Measurements from ENCODE around the gene BAZ2A. TPM values are rescaled to one million over a fixed set of nuclear protein-coding genes. Genes with fewer than 3 reads are reported as not detected.
A peak's percentile ranks its signal among the peaks of the same experiment; 100 is the strongest.
"Not testable (repeated sequence)": the region's sequence is repeated elsewhere in the genome, so short reads cannot be mapped to it uniquely, and the experiment has no call there.

The BAZ2A gene
- total RNA-seq, 2 experiments from 2014 or later, result 121 to 126 TPM

- Mint-ChIP-seq H3K9me3 (peaks cover 16% of the 10 kb centered on the region), H3K36me3 (ENCODE audit: low read depth) (peaks cover 17% of the 10 kb centered on the region)
- H3K27ac Mint-ChIP-seq, H3K4me1 Mint-ChIP-seq, DNase-seq, H3K27me3 Mint-ChIP-seq, CTCF ChIA-PET, POLR2A ChIA-PET, H3K4me3 Mint-ChIP-seq: not testable (repeated sequence)
Measured at GRCh38 chr12:56653781-56654180, 23.7 kb upstream of the BAZ2A start.

- not testable (repeated sequence) for H3K27ac Mint-ChIP-seq, H3K27me3 Mint-ChIP-seq, H3K9me3 Mint-ChIP-seq, DNase-seq, H3K4me3 Mint-ChIP-seq
- Mint-ChIP-seq H3K36me3 (ENCODE audit: low read depth) (peaks cover 33% of the 10 kb centered on the region), H3K4me1 (peaks cover 24% of the 10 kb centered on the region)
- POLR2A ChIA-PET, result interaction anchor here (2.0 to 5.8 kb wide), 3 partner anchors 12 to 38 kb away, joined by 4 to 103 read pairs (median 99); partner anchors contain the start of gene PTGES3
- CTCF ChIA-PET, result interaction anchor here (3.0 kb wide), 1 partner anchor 11 kb away, joined by 13 read pairs; no protein-coding TSS in a partner anchor
Measured at GRCh38 chr12:56648023-56648422, 17.9 kb upstream of the BAZ2A start.

- peak within 1 kb of the TSS; percentile 95 for H3K27ac Mint-ChIP-seq
- ChIA-PET POLR2A (interaction anchor here (0.5 to 5.8 kb wide), 17 partner anchors 10 to 834 kb away, joined by 3 to 103 read pairs (median 9); partner anchors contain the start of genes ARHGAP9, BAZ2A, NACA and PRIM1), CTCF (interaction anchor here (0.6 to 2.8 kb wide), 5 partner anchors 10 to 73 kb away, joined by 3 to 50 read pairs (median 4); no protein-coding TSS in a partner anchor)
- H3K36me3 Mint-ChIP-seq (ENCODE audit: low read depth), result peaks cover 42% of the 10 kb centered on the region
- DNase-seq, result peak; percentile 95
- H3K27me3 Mint-ChIP-seq, result no peaks in the 10 kb centered on the region
- H3K9me3 Mint-ChIP-seq, result no peaks in the 10 kb centered on the region
- H3K4me1 Mint-ChIP-seq, result peaks cover 35% of the 10 kb centered on the region
- H3K4me3 Mint-ChIP-seq, result peak within 1 kb of the TSS; percentile 90
Measured at GRCh38 chr12:56645717-56646446, 15.8 kb upstream of the BAZ2A start, which contains the start of gene ATP5F1B. Gene ATP5F1B, minus strand, starts transcription at chr12:56645984. Its CDS starts 21 bp downstream, at chr12:56645963.

- no peaks in the 10 kb centered on the region for H3K27me3 Mint-ChIP-seq
- peak overlapping the region; percentile 90 for H3K4me3 Mint-ChIP-seq
- DNase-seq, result peak; percentile 29
- H3K4me1 Mint-ChIP-seq, result peaks cover 38% of the 10 kb centered on the region
- ChIA-PET POLR2A (interaction anchor here (0.5 to 5.8 kb wide), 14 partner anchors 10 to 678 kb away, joined by 3 to 103 read pairs (median 10); partner anchors contain the start of genes BAZ2A, NACA, PRIM1 and PTGES3), CTCF (interaction anchor here (0.8 to 2.8 kb wide), 4 partner anchors 9 to 72 kb away, joined by 3 to 50 read pairs (median 4); no protein-coding TSS in a partner anchor)
- peak overlapping the region; percentile 95 for H3K27ac Mint-ChIP-seq
- H3K9me3 Mint-ChIP-seq, result no peaks in the 10 kb centered on the region
- H3K36me3 Mint-ChIP-seq (ENCODE audit: low read depth), result peaks cover 47% of the 10 kb centered on the region
Measured at GRCh38 chr12:56645201-56645716, 15.1 kb upstream of the BAZ2A start.

- peaks cover 51% of the 10 kb centered on the region for H3K36me3 Mint-ChIP-seq (ENCODE audit: low read depth)
- DNase-seq, result no peak
- H3K4me1 Mint-ChIP-seq, result peaks cover 42% of the 10 kb centered on the region
- H3K4me3 Mint-ChIP-seq, result peak overlapping the region; percentile 90
- ChIA-PET CTCF (interaction anchor here (1.6 to 2.8 kb wide), 2 partner anchors 9 to 40 kb away, joined by 4 to 50 read pairs; no protein-coding TSS in a partner anchor), POLR2A (interaction anchor here (1.2 to 5.8 kb wide), 11 partner anchors 9 to 107 kb away, joined by 3 to 103 read pairs (median 14); partner anchors contain the start of genes BAZ2A, NACA, PRIM1 and PTGES3)
- no peaks in the 10 kb centered on the region for H3K9me3 Mint-ChIP-seq
- H3K27ac Mint-ChIP-seq, result peak overlapping the region; percentile 95
- H3K27me3 Mint-ChIP-seq, result no peaks in the 10 kb centered on the region
Measured at GRCh38 chr12:56644654-56645053, 14.5 kb upstream of the BAZ2A start.

- Mint-ChIP-seq H3K27me3 (no peaks in the 10 kb centered on the region), H3K27ac (no peak overlapping the region), H3K36me3 (ENCODE audit: low read depth) (peaks cover 77% of the 10 kb centered on the region), H3K4me1 (peaks cover 65% of the 10 kb centered on the region), H3K4me3 (no peak overlapping the region), H3K9me3 (no peaks in the 10 kb centered on the region)
- DNase-seq, result no peak
- ChIA-PET CTCF (no interaction called here), POLR2A (interaction anchor here (3.6 kb wide), 1 partner anchor 12 kb away, joined by 12 read pairs; the partner anchor contains the start of gene BAZ2A)
Measured at GRCh38 chr12:56641219-56641618, 11.1 kb upstream of the BAZ2A start.

GRCh38 chr12:56637621-56638020 lies 7.5 kb upstream of the BAZ2A start:
- H3K9me3 Mint-ChIP-seq, result no peaks in the 10 kb centered on the region
- POLR2A ChIA-PET, result interaction anchor here (2.0 to 5.5 kb wide), 2 partner anchors 8 kb away, joined by 17 to 103 read pairs; partner anchors contain the start of genes ATP5F1B and BAZ2A
- H3K27ac Mint-ChIP-seq, result peak overlapping the region; percentile 66
- H3K4me1 Mint-ChIP-seq, result peaks cover 59% of the 10 kb centered on the region
- CTCF ChIA-PET, result no interaction called here
- no peak overlapping the region for H3K4me3 Mint-ChIP-seq
- no peak for DNase-seq
- H3K27me3 Mint-ChIP-seq, result no peaks in the 10 kb centered on the region
- H3K36me3 Mint-ChIP-seq (ENCODE audit: low read depth), result peaks cover 49% of the 10 kb centered on the region

GRCh38 chr12:56636675-56637540 lies 6.8 kb upstream of the BAZ2A start:
- no peaks in the 10 kb centered on the region for H3K9me3 Mint-ChIP-seq

GRCh38 chr12:56635806-56636674 lies 5.9 kb upstream of the BAZ2A start:
- Mint-ChIP-seq H3K27ac (peak overlapping the region; percentile 80), H3K27me3 (no peaks in the 10 kb centered on the region), H3K9me3 (no peaks in the 10 kb centered on the region), H3K4me1 (peaks cover 67% of the 10 kb centered on the region), H3K36me3 (ENCODE audit: low read depth) (peaks cover 40% of the 10 kb centered on the region), H3K4me3 (peak overlapping the region; percentile 96)
- DNase-seq, result peak; percentile 88
- ChIA-PET POLR2A (interaction anchor here (0.6 to 5.5 kb wide), 25 partner anchors 8 to 593 kb away, joined by 3 to 103 read pairs (median 5); partner anchors contain the start of genes ATP5F1B, MYL6, NACA and PRIM1), CTCF (interaction anchor here (0.6 to 3.9 kb wide), 43 partner anchors 10 to 818 kb away, joined by 3 to 80 read pairs (median 4); partner anchors contain the start of genes ATP5F1B, CNPY2, NACA and ORMDL2)

More at GRCh38 chr12:56636675-56637540, 6.8 kb upstream of the BAZ2A start:
- H3K27ac Mint-ChIP-seq, result peak overlapping the region; percentile 80
- ChIA-PET CTCF (interaction anchor here (0.6 to 3.9 kb wide), 43 partner anchors 9 to 819 kb away, joined by 3 to 80 read pairs (median 4); partner anchors contain the start of genes ATP5F1B, CNPY2, NACA and ORMDL2), POLR2A (interaction anchor here (0.7 to 5.5 kb wide), 21 partner anchors 9 to 592 kb away, joined by 3 to 103 read pairs (median 6); partner anchors contain the start of genes ATP5F1B, MYL6, NACA and PRIM1)
- H3K4me3 Mint-ChIP-seq, result peak overlapping the region; percentile 96
- no peaks in the 10 kb centered on the region for H3K27me3 Mint-ChIP-seq
- H3K36me3 Mint-ChIP-seq (ENCODE audit: low read depth), result peaks cover 42% of the 10 kb centered on the region
- DNase-seq, result peak; percentile 92
- peaks cover 59% of the 10 kb centered on the region for H3K4me1 Mint-ChIP-seq

GRCh38 chr12:56634837-56635791 lies 5.0 kb upstream of the BAZ2A start:
- peak overlapping the region; percentile 80 for H3K27ac Mint-ChIP-seq
- ChIA-PET CTCF (interaction anchor here (0.6 to 3.9 kb wide), 16 partner anchors 8 to 367 kb away, joined by 3 to 80 read pairs (median 7); partner anchors contain the start of genes ATP5F1B and PTGES3), POLR2A (interaction anchor here (0.6 to 5.5 kb wide), 19 partner anchors 11 to 594 kb away, joined by 3 to 103 read pairs (median 6); partner anchors contain the start of genes ATP5F1B, NACA, PTGES3 and SHMT2)
- peak overlapping the region; percentile 96 for H3K4me3 Mint-ChIP-seq
- H3K36me3 Mint-ChIP-seq (ENCODE audit: low read depth), result peaks cover 40% of the 10 kb centered on the region
- H3K4me1 Mint-ChIP-seq, result peaks cover 73% of the 10 kb centered on the region
- H3K9me3 Mint-ChIP-seq, result no peaks in the 10 kb centered on the region
- no peaks in the 10 kb centered on the region for H3K27me3 Mint-ChIP-seq
- DNase-seq, result peak; percentile 76
